GM21526 (cell line): ENCODE data around the gene GATAD2B.
"Not testable (repeated sequence)": the region's sequence is repeated elsewhere in the genome, so short reads cannot be mapped to it uniquely, and the experiment has no call there.

Source experiments
- ATAC-seq: cut with Tn5 transposase; IDR thresholded peaks from one replicate; pipeline ENCODE4 v1.9.1; 2021; ENCODE audit warnings: moderate library complexity; ENCODE audit not compliant: unreplicated experiment, low FRiP score

GATAD2B gene

GRCh38 chr1:153899509-153899908 lies 23.3 kb downstream of the GATAD2B start:
- no peak for ATAC-seq

- ATAC-seq = not testable (repeated sequence)
These were observed 26.9 kb downstream of the GATAD2B start for GRCh38 chr1:153895866-153896265.

- ATAC-seq = not testable (repeated sequence)
These were observed 31.7 kb downstream of the GATAD2B start for GRCh38 chr1:153891042-153891441.

DNA sequence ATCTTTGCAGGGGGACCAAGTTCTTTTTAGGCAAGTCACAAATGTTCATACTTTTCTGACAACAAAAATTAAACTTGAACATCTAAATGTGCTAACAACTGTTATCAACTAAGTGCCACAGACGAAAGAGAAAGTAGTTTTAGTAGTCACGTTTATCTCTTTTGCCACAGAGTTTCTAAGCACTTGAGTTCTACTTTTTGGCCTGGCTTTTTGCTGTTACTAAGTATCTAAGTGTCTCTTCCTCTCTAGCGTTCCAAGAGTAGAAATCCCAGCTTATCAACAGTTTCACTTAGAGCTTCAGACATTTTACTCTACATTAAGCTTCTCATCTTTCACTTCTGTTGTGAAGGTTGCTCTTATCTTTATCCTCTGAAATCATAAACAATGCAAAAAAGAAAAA lies 34.2 kb downstream of the GATAD2B start:
- no peak for ATAC-seq

DNA sequence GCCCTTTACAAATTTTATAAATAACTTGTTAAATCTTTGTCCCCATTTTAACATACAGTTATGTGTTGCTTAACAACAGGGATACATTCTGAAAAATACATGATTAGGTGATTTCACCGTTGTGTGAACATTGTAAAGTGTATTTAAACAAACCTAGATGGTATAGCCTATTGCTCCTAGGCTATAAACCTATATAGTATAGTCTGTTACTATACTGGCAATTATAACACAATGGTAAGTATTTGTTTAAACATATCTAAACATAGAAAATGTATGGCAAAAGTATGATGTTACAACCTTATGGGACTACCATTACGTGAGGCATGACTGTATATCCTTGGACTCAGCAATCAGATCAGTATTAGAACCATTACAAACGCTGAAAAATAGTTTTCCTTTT lies 36.6 kb downstream of the GATAD2B start:
- no peak for ATAC-seq

GRCh38 chr1:153883223-153883622 lies 39.5 kb downstream of the GATAD2B start:
- ATAC-seq = no peak

- no peak for ATAC-seq
These were observed 40.4 kb downstream of the GATAD2B start for GRCh38 chr1:153882296-153882912.

GRCh38 chr1:153881751-153882150 lies 41.0 kb downstream of the GATAD2B start:
- no peak for ATAC-seq

- ATAC-seq = no peak
These were observed 41.8 kb downstream of the GATAD2B start for GRCh38 chr1:153880962-153881361.

GRCh38 chr1:153880024-153880423 lies 42.7 kb downstream of the GATAD2B start:
- no peak for ATAC-seq

- no peak for ATAC-seq
These were observed 45.7 kb downstream of the GATAD2B start for GRCh38 chr1:153877112-153877511.

GRCh38 chr1:153872934-153873333 lies 49.8 kb downstream of the GATAD2B start:
- no peak for ATAC-seq

DNA sequence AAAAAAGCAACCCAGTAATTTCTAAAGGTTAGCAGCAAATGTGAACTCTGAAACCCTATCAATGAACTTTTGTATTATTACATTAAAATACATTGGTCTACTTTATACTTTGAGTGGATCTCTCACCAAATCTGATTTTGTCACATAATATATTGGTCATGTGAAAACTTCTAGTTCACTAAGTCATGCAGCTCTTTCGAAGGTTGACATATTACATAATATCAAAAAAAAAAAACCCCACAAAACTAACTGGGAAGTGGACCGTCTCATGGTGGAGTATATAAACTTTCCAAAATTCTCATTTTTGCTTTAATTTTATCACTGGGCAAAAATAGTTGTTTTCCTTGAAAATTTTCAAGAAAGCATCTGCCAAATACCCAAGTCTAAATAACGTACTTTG lies 50.4 kb downstream of the GATAD2B start:
- ATAC-seq = no peak

- no peak for ATAC-seq
These were observed 53.3 kb downstream of the GATAD2B start for GRCh38 chr1:153869486-153869885.

DNA sequence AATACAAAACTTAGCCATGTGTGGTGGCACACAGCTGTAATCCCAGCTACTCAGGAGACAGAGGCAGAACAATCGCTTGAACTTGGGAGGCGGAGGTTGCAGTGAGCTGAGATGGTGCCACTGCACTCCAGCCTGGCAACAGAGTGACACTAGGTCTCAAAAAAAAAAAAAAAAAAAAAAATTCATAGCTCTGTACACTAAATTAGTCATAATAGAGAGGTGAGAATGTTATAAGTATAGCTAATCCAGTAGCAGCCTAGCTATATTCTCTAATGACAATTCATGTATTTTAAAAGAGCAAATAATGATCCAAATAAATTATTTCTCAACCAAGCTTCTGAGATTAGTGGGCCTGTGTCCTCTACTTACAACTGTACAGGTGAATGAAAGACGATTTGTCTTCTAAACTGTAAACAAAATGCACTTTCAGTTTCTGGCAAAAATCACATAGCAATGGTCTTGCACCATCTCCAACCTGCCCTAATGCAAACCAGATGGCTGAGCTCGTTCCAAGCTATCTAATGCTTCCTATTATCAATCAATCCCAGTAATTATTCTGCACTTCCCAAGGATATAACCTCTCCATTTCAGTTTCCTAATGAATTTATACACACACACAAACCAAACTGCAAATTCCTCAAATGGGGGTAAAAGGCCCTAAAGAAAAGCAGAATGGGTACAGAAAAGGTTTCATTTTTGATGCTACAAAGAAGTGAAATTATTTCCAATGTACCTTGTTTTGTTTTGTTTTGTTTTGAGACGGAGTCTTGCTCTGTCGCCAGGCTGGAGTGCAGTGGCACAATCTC lies 56.5 kb downstream of the GATAD2B start:
- no peak for ATAC-seq

- no peak for ATAC-seq
These were observed 62.5 kb downstream of the GATAD2B start for GRCh38 chr1:153860285-153860684.

GRCh38 chr1:153857505-153857904 lies 65.3 kb downstream of the GATAD2B start:
- no peak for ATAC-seq

- no peak for ATAC-seq
These were observed 66.0 kb downstream of the GATAD2B start for GRCh38 chr1:153856763-153857162.

DNA sequence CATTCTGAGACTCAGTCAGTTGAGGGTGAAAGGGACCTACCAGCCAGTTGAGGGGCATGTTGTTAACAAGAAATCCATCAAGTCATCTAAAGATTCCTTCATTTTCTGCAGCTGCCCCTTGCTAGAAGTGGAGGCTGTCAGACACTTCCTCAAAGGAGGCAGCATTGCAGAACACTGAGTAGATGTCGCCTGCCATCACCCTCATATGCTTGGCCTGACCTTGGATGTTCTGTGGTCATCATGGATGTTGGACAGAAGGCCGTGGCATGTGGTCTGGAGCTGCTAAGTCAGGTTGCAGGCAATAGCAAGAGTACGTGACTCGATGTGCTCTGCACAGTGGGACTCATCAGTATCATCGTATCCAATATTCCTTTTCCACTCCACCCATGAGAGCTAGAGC lies 70.6 kb downstream of the GATAD2B start:
- ATAC-seq = no peak

- peak; percentile 62 for ATAC-seq
These were observed 73.1 kb downstream of the GATAD2B start for GRCh38 chr1:153849487-153850185.

- ATAC-seq = no peak
These were observed 74.0 kb downstream of the GATAD2B start for GRCh38 chr1:153848805-153849204.

DNA sequence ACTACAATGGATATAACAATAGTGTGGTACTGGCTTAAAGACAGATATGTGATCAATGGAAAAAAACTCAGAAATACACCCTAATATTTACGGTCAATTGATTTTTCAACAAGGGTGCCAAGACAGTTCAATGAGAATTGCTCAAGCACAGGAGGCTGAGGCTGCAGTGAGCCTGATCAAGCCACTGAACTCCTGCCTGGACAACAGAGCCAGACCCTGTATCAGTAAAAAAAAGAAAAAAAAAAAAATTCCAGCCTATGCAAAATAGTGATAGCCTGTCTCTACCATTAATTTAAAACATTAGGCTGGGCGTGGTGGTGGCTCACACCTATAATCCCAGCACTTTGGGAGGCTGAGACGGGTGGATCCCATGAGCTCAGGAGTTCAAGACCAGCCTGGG lies 77.6 kb downstream of the GATAD2B start:
- ATAC-seq = no peak
